Spleen (tissue), 11 donors: ENCODE data around the gene TKT. TPM values are rescaled to one million over a fixed set of nuclear protein-coding genes. Genes with fewer than 3 reads are reported as not detected.

Experiments used
- DNase-seq: peaks from one replicate; pipeline ENCODE4 v3.0.0-alpha.2; 2020
- H3K27ac ChIP-seq, 8 donors: fragments of 200-600 bp; sonication (generic) in 7 of 8; 1 replicate in 4 of 8; 2 replicates in 4 of 8; pipeline versions ENCODE4 v1.5.0 to v1.8.0; 2016 to 2021; ENCODE audit warnings: inconsistent platforms in 4 of 8, mild to moderate bottlenecking in 4 of 8, moderate library complexity in 1 of 8
- H3K27me3 ChIP-seq, 7 donors: fragments of 200-600 bp; sonication (generic) in 6 of 7; replicated peaks in 1 of 7; 1 replicate in 4 of 7; 2 replicates in 3 of 7; pipeline versions ENCODE4 v1.5.0 to v1.8.0; 2016 to 2021; ENCODE audit warnings: inconsistent platforms in 3 of 7, mild to moderate bottlenecking in 1 of 7
- H3K36me3 ChIP-seq, 6 donors: fragments of 200-600 bp; sonication (generic) in 5 of 6; 1 replicate in 4 of 6; 2 replicates in 2 of 6; pipeline versions ENCODE4 v1.5.0 to v1.8.0; 2016 to 2021; ENCODE audit warnings: inconsistent platforms in 2 of 6
- H3K4me1 ChIP-seq, 6 donors: fragments of 200-600 bp; sonication (generic) in 5 of 6; 1 replicate in 3 of 6; 2 replicates in 3 of 6; pipeline versions ENCODE4 v1.5.0 to v1.8.0; 2016 to 2021; ENCODE audit warnings: inconsistent platforms in 3 of 6
- H3K4me3 ChIP-seq, 8 donors: fragments of 200-600 bp; sonication (generic) in 7 of 8; 1 replicate in 4 of 8; 2 replicates in 4 of 8; pipeline versions ENCODE4 v1.5.0 to v1.8.0; 2016 to 2021; ENCODE audit warnings: inconsistent platforms in 4 of 8, mild to moderate bottlenecking in 4 of 8, moderate library complexity in 2 of 8
- H3K9me3 ChIP-seq, 8 donors: fragments of 200-600 bp; sonication (generic) in 7 of 8; 1 replicate in 4 of 8; 2 replicates in 4 of 8; pipeline versions ENCODE4 v1.5.0 to v1.8.0; 2016 to 2021; ENCODE audit warnings: inconsistent platforms in 4 of 8
- CTCF ChIP-seq, 11 experiments: fragments of 200-600 bp in 7 of 11; fragments of 450-650 bp in 4 of 11; sonication (generic) in 4 of 11; IDR thresholded peaks in 8 of 11; conservative IDR thresholded peaks in 3 of 11; 1 replicate in 7 of 11; 2 replicates in 4 of 11; pipeline versions ENCODE4 v1.4.0 to v1.8.0; 2016 to 2021; ENCODE audit warnings: antibody characterized with exemption in 11 of 11, inconsistent platforms in 4 of 11, mild to moderate bottlenecking in 1 of 11
- POLR2A ChIP-seq, 3 donors: fragments of 450-650 bp; IDR thresholded peaks; one replicate each; pipeline ENCODE4 v1.5.1; 2017; ENCODE audit warnings: antibody characterized with exemption in 3 of 3, mild to moderate bottlenecking in 1 of 3
- POLR2AphosphoS5 ChIP-seq, 3 donors: sonication (generic); formaldehyde crosslinking; IDR thresholded peaks; one replicate each; pipeline ENCODE4 v1.5.1; 2017; ENCODE audit warnings: antibody characterized with exemption in 3 of 3
- WGBS, 5 donors: extraction: QIAGEN DNeasy Blood & Tissue Kit in 3 of 5; methylation state at CpG; one replicate each; pipeline versions ENCODE4 v1.1.5 to v1.1.7; 2013 to 2018; 5-methylcytosine and 5-hydroxymethylcytosine counted together
- intact Hi-C: fragments of 100-400 bp; cut with DNase I; formaldehyde crosslinking; loops from one replicate; pipeline ENCODE4 v1.15.0; 2023; ENCODE audit warnings: low total_unique reads
- polyA plus RNA-seq, 3 donors: library from polyadenylated mRNA; stranded (reverse); fragments of 200-250 nt; gene quantifications; one replicate each; pipeline ENCODE4 v1.2.1, GENCODE V29; 2013
- total RNA-seq, 7 donors: library from RNA; depleted of rRNA in 3 of 7; stranded (reverse); fragments of >200 nt in 3 of 7; fragmentation: NEBNext Ultra II Directional in 4 of 7; extraction: Animal tissue kit (Norgen Biotek cat#: 25700) in 4 of 7; gene quantifications; one replicate each; pipeline versions ENCODE4 v1.1.0 to v1.2.1, GENCODE V29; 2016 to 2021
- donor health status: healthy with polysubstance abuse.
- donor health status: DM: no; HTN: no; CAD: no; lungs with moderate emphysema.
- donor health status: DM: no; HTN: no; CAD: no.
- donor health status: Bipolar disorder and iron deficiency.
- donor health status: healthy.
- donor health status: DM: no; HTN: no; CAD: no.
- donor health status: DM: yes; HTN: yes; CAD: no.

The TKT gene
- total and polyA plus RNA-seq, 10 donors = 110 to 490 (median 273) TPM

GRCh38 chr3:53187430-53187829 is 68.4 kb downstream of the TKT start:
- WGBS, 5 donors = 80 to 97% (median 93%) methylated on average over 4 of the region's 4 CpGs
- Histone ChIP-seq H3K4me3 (no peak overlapping the region), H3K4me1 (peaks cover 0 to 17% (median 9%) of the 10 kb centered on the region in 6 donors), H3K27ac (no peak overlapping the region), H3K9me3 (no peaks in the 10 kb centered on the region), H3K36me3 (peaks cover 0 to 100% (median 89%) of the 10 kb centered on the region in 6 donors), H3K27me3 (no peaks in the 10 kb centered on the region)
- peak; percentile 37 for DNase-seq
- no peak for TF ChIP-seq CTCF (IDR thresholded peaks at IDR 0.05 in 8 of 11, conservative IDR thresholded peaks at IDR 0.05 in 3 of 11)
- no peak for TF ChIP-seq POLR2AphosphoS5 (IDR thresholded peaks at IDR 0.05)
- TF ChIP-seq POLR2A (IDR thresholded peaks at IDR 0.05) = no peak
- intact Hi-C loops = no loop called here

GRCh38 chr3:53186726-53187125 is 69.1 kb downstream of the TKT start:
- TF ChIP-seq CTCF (IDR thresholded peaks at IDR 0.05 in 8 of 11, conservative IDR thresholded peaks at IDR 0.05 in 3 of 11) = no peak
- TF ChIP-seq POLR2AphosphoS5 (IDR thresholded peaks at IDR 0.05) = no peak
- no peak for TF ChIP-seq POLR2A (IDR thresholded peaks at IDR 0.05)
- H3K27ac ChIP-seq = no peak overlapping the region
- H3K9me3 ChIP-seq = no peaks in the 10 kb centered on the region
- peak; percentile 68 for DNase-seq
- 93 to 97% (median 96%) methylated on average over 9 of the region's 9 CpGs for WGBS, 5 donors
- H3K4me3 ChIP-seq = no peak overlapping the region
- intact Hi-C loops = no loop called here
- no peaks in the 10 kb centered on the region for H3K27me3 ChIP-seq
- H3K4me1 ChIP-seq = peaks cover 0 to 12% (median 2%) of the 10 kb centered on the region in 6 donors
- peaks cover 0 to 100% (median 90%) of the 10 kb centered on the region in 6 donors for H3K36me3 ChIP-seq

GRCh38 chr3:53185761-53186465 is 69.9 kb downstream of the TKT start:
- no peaks in the 10 kb centered on the region for H3K9me3 ChIP-seq
- H3K27ac ChIP-seq = no peak overlapping the region
- TF ChIP-seq CTCF (IDR thresholded peaks at IDR 0.05 in 8 of 11, conservative IDR thresholded peaks at IDR 0.05 in 3 of 11) (no peak), POLR2AphosphoS5 (IDR thresholded peaks at IDR 0.05) (peak in 1 of 3 donors; percentile 42)
- H3K36me3 ChIP-seq = peaks cover 0 to 100% (median 91%) of the 10 kb centered on the region in 6 donors
- peaks cover 0 to 12% (median 6%) of the 10 kb centered on the region in 6 donors for H3K4me1 ChIP-seq
- 94 to 96% (median 94%) methylated on average over 18 to 20 of the region's 20 CpGs for WGBS, 5 donors
- DNase-seq = peak; percentile 64
- no peak overlapping the region for H3K4me3 ChIP-seq
- intact Hi-C loops = no loop called here
- no peaks in the 10 kb centered on the region for H3K27me3 ChIP-seq

- no peaks in the 10 kb centered on the region for H3K9me3 ChIP-seq
- peaks cover 0 to 22% (median 18%) of the 10 kb centered on the region in 6 donors for H3K4me1 ChIP-seq
- H3K27me3 ChIP-seq = no peaks in the 10 kb centered on the region
- intact Hi-C loops = no loop called here
- TF ChIP-seq POLR2A (IDR thresholded peaks at IDR 0.05) = no peak
- TF ChIP-seq CTCF (IDR thresholded peaks at IDR 0.05 in 8 of 11, conservative IDR thresholded peaks at IDR 0.05 in 3 of 11) = no peak
- peak in 2 of 3 donors; percentile 15 to 33 for TF ChIP-seq POLR2AphosphoS5 (IDR thresholded peaks at IDR 0.05)
- H3K4me3 ChIP-seq = no peak overlapping the region
- H3K27ac ChIP-seq = no peak overlapping the region
- WGBS, 5 donors = 87 to 96% (median 93%) methylated on average over 7 of the region's 7 CpGs
- DNase-seq = peak; percentile 44
- peaks cover 0 to 100% (median 92%) of the 10 kb centered on the region in 6 donors for H3K36me3 ChIP-seq
These were observed 71.1 kb downstream of the TKT start for GRCh38 chr3:53184701-53185100.
